GM21528 (cell line): Measurements from ENCODE around the gene SCN2A.

Experiments
- ATAC-seq: cut with Tn5 transposase; IDR thresholded peaks from one replicate; pipeline ENCODE4 v1.9.1; 2021; ENCODE audit warnings: mild to moderate bottlenecking, moderate library complexity; ENCODE audit not compliant: unreplicated experiment, low FRiP score

The SCN2A gene

DNA sequence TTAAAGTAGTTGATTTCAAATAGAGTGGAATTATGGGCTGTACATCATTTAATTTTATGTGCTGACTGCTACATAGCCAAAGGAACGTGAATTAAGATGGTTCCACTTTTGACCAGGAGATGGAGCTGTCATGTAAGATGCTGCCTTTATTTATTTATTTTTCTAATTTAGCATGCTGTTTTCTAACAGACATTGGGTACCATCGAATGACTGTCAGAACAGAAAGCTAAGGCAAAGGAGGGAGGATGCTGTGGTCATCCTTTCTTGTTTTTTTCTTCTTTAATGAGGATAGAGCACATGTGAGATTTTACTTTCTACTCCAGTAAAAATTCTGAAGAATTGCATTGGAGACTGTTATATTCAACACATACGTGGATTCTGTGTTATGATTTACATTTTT lies at the start of gene SCN2A:
TSS of gene SCN2A (plus strand) at position 185 of the 400 bp plus-strand sequence. CDS start 56,410 bp downstream, outside the sequence.
- no peak for ATAC-seq

DNA sequence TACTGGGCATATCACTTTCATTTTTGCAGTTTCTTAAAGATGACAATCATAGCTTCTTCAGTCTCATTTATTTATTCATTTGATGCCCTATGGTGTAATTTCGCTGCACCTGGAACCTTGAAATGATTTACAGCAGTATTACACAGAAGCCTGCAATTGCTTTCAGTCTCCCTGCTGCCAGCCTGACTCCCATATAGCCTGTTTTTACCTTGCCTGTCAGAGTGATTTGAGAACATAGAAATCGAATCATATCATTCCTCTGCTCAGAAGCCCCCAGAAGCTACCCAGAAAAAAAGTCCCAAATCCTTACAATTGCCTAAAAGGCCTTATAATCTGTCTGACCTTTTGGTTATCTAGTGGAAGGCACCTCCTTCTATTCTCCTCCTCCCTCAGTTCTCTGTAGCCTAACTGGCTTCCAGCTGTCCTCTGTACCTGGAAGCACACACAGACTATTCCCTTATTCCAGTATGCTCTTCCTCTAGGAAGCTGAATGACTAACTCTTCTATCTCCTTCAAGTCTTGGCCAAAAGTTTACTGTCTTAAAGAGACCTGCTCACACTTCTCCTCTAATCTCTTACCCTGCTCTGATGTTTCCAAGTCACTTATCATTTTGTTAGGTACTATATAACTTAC lies 48.0 kb upstream of the SCN2A start:
- no peak for ATAC-seq

DNA sequence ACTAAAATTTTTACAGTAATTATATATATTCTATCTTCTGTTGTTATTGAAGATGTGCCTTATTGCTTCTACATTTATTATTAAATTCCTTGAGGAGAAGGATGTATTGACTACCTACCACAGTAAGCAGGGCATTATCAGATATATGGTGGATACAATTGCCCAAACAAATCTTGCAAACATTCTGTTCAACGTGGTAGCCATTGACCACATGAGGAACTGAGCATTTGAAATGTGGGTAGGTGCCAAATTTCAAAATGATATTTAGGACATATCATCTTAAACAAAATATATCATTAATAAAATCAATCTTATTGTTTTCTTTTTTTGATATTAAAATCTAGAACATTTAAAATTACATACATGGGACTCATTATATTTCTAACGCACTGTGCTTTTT lies 46.5 kb upstream of the SCN2A start:
- ATAC-seq, result peak; percentile 38

DNA sequence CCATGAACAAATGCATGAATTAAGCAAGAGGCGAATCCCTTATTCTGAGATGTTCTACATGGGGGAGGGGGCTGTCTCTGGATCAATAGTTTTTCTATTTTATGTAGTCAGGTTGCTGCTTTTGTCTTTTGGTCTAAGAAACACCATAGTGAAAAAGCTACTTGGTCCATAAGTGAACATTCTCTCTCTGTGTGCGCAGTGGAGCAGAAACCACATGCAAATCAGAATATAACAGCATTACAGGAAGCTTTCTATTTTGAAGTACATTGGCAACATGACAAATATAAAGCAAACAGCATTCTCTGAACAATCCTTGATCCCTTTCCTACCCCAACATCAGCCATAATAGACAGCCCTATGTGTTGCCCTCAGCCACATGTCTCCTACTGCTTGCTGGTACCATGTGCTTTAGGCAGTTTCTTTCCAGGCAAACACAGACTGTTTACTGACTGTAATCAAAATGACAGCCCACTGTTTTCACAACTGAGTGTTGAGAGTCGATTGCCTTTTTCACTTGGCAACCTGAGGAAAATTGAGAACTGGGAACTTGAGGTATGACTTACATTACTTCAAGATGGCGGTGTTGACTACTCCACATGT lies 45.9 kb upstream of the SCN2A start:
- ATAC-seq, result peak; percentile 99

DNA sequence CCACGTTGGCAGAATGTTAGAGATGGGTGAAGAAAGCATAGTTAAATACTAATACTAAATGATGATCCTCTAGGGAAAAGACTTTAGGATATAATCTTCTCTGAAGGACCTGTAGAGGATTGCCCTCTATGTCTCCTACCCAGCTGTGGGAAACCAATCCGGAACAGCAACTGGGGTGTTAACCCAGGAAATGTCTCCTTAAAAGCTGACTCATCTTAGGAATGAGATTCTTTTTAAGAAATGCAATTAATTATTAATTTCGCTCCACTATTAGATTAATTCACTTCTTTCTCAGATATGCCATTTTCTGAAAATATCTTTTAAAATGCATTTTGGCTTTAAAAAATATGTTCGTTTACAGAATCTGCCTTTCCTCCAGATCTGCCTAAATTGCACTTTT lies 42.8 kb upstream of the SCN2A start:
- ATAC-seq, result no peak

DNA sequence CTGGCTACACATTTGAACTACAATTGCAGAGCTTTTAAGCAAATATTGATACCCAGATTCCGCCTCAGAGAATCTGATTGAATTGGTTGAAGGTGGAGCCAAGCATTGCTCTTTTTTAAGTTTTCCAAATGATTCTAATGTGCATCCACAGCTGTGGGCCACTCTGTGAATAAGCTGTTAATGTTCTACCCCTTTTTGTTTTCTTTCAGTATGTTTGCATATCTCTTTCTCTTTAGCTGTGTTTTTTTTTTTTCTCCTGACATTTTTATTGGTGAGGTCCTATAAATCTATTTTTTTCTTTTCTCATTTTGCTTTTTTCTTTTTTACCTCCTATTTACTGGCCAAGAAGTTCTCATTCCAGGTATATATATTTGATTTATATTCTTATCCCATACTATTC lies 41.9 kb upstream of the SCN2A start:
- no peak for ATAC-seq

DNA sequence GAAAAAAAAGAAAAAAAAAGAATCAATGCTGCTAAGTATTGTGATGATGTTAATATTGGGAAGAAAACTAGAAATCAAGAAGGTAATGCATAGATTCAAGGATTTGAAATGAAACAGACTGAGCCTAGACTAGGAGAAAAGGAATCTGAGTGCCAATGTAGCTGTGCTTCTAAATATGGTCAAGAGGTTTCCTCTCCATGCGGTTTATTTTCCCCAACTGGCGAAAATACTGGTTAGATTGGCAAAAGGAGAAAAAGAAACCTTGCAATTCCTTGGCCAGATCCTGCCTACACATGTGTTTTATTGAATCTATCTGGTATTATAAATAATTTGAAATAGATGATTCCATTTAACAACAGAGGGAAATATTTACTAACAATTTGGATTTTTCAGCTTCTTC lies 41.0 kb upstream of the SCN2A start:
- ATAC-seq, result no peak

DNA sequence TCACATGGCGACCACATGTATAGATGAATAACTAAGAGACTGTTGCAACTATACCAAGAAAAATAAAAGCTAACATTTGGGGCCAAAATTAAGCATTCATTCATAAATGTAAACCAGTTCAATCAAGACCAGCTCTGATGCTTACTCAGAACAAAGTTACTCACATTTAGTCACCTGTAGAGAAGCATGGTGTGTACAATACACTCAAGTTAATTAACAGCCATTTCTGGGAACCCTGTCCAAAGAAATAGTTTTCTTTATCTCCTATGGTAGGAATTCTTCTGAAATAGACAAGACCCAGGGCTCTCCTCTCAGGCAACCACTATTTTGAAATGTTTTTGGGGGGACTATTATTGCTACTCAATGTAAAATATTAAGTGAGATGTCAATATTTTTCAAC lies 37.0 kb upstream of the SCN2A start:
- ATAC-seq, result no peak

DNA sequence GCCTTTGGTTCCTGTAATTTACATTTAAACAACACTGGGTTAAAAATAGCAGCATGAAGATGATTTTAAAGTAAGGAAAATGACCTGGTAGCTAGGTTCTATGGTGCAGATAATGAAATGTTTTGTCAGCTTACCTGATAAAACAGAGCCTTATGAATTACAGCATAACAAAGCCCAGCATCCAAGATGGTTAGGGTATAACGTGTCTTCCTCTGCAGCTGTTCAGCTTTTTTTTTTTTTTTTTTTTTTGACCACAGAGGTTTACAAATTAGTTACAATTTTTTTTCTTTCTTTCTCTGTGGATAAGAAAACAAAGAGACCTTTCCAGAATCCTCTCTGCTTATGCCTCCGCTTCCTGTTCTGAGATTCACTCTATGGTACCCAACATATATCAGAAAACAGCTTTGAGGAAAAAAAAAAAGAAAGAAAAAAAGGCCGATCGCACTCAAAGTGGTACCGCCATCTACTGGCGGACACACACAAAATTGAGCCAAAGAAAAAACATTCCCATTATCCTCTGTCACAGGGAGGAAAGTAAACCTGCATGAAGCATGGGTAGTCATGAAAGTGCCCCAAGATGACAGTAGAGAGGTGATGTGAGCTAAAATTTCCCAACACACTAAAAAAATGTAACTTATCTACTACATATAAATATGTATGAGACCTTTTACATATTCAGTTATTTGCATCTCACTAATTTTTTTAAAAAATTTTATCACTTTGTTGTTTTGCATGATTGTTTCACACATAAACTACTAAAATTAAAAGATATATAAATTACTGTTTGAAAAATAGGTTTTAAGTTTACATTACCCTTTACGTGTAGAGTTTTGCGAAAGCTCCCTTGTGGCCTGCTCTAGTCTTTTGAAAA lies 35.3 kb upstream of the SCN2A start, which contains the start of gene SCN3A:
TSS of gene SCN3A (minus strand) at position 362 of the 871 bp plus-strand sequence. CDS start 27,656 bp downstream, outside the sequence.
- ATAC-seq, result peak; percentile 78

DNA sequence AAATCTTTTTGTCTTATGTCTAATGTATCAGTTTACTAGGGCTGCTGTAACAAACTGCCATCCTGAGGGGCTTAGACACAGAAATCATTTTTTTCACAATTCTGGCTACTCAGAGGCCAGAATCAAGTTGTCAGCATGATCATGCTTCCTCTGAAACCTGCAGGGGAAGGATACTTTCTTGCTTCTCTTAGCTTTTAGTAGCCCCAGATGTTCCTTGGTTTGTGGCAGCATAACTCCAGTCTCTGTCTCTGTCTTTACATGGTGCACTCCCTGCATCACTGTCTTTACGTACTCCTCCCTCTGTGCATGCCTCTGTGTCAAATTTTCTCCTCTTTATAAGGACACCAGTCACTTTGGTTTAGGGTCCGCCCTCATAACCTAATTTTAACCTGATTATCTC lies 33.3 kb upstream of the SCN2A start:
- no peak for ATAC-seq

DNA sequence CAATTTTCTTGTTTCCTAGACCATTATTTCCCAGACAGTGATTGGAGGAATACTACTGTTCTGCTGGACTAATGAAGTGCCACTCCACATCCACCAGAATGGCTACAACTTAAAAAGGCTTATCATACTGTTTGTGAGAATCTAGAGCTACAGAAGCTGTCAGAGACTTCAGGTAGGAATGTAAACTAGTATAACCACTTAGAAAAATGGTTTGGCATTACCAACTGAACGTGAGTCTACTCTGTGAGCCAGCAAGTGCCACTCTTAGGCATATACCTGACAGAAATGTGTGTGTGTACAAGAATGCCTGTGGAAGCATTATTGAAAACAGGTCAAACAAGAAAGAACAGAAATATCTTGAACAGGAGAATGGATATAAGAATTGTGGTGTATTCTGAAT lies 31.1 kb upstream of the SCN2A start:
- no peak for ATAC-seq

DNA sequence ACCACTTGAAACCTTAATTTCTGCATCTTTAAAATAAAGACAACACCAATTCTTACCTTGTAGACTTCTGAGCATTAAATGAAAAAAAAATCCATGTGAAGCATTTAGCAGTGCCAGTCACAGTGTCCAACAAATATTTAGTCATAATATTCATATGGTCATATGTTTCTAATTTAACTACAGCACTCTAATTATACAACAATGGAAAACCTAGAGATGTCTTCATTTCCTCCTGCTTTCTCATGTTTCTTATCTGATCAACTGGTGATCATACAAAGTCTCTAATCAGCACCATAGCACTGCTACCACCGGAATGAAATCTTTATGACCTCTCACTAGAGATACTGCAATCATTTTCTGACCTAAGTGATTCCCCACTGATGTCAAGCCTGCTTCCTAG lies 25.1 kb upstream of the SCN2A start:
- ATAC-seq, result no peak

DNA sequence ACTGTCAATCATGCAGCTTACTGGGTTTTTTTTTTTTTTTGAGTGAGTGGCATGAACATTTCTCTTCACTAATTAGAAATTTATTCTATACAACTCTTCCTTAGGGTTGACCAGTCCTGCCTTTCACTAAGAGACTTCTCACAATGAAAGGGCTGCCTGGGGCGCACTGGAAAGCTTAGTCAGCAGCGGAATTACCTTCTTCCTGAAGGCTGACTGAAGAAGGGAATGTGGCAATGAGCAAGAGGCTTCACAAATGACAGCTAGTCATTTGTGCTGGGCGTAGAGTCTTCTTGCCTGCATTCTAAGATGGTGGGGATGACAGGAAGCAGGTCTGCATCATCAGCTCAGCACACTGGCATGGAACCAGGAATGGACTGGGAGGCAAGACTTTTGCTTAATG lies 19.7 kb upstream of the SCN2A start:
- no peak for ATAC-seq

DNA sequence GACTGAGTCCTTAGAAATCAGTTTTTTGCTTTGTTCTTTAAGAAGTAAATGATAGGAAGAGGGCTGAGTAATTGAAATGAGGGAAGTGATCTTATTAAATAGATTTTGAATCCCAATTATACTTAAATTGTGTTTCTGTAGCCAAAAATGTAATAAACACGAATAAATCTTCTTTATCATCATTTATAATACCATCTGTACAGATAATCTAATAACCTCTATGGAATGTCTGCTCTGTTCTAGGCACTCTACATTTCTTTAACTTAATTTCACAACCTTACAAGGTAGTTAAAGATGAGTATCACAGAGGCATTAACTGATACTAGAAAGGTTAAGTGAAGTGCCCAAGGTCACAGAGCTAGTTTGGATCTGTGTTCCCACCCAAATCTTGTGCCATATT lies 14.3 kb upstream of the SCN2A start:
- no peak for ATAC-seq

DNA sequence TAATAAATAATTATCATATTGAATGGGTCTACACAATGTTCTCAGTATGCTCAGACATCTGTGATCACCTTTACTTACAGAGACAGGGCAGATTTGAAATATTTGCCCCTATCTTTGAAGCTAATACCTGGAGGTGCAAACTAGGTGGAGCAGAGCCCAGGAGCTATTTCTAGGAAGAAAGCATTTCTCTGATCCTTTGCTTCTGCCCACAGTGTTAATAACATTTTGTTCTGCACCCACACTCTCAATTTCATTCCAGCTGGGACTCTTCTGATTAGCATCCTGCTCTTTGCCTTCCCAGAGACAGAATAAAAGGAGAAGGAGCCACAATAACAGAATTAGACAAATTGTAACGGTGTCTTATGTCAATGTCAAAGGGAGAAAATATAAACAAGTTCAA lies 11.6 kb upstream of the SCN2A start:
- no peak for ATAC-seq

DNA sequence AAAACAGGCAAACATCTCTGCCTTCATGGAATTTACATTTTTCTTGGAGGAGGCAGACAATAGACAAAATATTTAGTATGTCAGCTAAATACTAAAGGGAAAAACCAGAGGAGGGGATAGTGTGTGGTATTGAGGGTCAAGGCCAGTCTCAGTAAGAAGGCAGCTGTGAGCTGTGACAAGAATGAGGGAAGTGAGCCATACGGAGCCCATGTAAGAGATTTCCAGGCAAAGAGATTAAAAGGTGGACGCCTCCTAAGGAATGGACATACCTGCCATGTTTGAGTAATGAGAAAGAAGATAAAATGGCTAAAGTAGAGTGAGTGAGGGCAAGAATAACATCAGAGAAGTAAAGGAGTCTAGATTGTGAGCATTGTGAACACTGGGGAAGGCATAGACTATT lies 2.2 kb upstream of the SCN2A start:
- no peak for ATAC-seq

DNA sequence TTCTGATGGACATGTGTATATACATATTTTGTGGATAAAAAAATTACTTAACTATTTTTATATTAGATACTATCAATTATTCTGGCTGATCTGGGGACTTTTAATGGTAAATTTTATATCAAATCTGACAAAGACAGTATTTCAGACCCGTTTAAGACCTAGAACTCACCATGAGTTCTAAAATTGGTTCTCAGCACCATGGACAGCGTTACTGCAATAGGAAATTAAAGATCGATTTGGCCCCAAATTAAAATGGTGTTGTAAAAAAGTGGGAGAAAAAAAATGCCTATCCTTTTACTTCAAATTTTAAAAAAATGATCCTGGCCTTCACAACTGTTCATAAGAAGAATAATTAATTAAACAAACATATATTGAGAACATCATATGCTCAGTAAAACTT lies 919 bp upstream of the SCN2A start:
- ATAC-seq, result no peak

DNA sequence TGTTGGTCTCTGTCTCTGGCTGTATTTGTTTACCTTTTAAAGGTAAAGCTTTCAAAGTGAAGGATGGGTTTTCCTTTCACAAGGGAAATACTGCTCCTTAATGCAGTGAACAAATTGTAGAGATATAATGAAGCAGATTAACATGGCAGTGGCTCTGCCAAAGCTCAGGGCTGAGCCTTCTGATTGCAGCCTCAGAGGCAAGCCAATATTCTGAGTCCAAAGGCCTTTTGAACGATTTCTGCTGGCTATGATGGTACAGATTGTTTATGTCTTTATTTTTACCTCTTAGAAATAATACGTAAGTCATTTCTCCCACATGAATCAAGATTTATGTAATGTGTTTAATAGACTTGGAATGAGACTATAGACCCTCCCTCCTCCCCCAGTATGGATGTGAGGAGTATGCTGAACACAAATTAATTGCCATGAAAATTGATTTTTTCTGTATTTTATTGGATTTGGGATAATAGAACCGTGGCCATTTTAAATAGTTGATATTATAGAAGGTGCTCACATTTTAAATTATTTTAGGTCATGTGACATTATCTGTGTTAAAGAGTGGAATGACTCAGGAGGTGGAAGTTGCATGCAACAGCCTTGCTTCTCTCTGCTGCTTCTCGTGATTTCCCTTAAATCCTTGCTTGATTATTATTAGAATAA lies 772 bp downstream of the SCN2A start:
- no peak for ATAC-seq

DNA sequence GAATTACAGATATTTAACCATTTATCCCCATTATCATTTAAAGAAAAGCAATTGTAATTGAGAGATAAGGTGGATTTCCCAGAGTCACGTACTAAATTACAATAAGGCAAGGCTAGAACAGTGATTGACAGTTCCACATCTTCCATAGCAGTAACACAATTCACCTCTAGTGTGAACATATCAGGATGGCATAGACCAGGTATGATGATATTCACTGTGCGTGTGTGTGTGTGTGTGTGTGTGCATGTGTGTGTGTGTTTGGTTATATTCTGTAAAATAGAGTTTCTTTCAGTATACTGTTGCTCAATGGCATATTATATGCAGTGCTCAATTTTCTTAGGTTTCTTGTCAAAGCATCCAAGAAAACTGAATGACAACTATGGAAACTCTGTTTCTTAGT lies 1.7 kb downstream of the SCN2A start:
- ATAC-seq, result no peak

DNA sequence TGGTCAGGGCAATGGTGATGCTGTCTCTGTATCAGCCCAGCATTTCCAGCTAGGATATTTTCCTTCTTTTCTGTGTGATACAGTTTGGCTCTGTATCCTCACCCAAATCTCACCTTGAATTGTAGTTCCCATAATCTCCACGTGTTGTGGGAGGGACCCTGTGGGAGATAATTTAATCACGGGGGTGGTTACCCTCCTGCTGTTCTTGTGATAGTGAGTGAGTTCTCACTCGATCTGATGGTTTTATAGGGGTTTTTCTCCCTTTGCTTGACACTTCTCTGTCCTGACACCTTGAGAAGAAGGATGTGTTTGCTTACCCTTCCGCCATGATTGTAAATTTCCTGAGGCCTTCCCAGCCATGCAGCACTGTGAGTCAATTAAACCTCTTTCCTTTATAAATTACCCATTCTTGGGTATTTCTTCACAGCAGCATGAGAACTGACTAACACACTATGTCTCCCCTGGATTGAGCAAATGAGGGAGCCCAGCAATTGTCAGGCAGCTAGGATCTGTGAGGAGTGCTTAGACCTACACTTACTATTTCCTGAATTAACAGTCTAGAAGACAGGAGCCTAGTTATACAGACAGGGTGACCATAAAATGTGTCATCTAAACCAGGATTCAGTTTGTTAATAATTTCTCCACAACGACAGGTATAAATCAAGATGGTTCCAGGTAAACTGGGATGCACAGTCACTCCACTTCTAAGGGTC lies 6.0 kb downstream of the SCN2A start:
- ATAC-seq, result no peak
